DND-41 (cell line): ENCODE measurements around the gene BEST2.
A peak's percentile ranks its signal among the peaks of the same experiment; 100 is the strongest.

ENCODE experiments used
- ATAC-seq: fragments of 200-7000 bp; cut with Tn5 transposase; 3 replicates; pipeline ENCODE4 v1.9.1; 2021; ENCODE audit warnings: low read depth; ENCODE audit not compliant: insufficient read depth
- DNase-seq: peaks from one replicate; pipeline ENCODE4 v3.0.0-alpha.2; 2020
- H2AFZ ChIP-seq: 2 replicates; pipeline ENCODE4 v1.6.0; 2012; ENCODE audit warnings: low read depth, low read length
- H3K27ac ChIP-seq: 2 replicates; pipeline ENCODE4 v1.5.1; 2012; ENCODE audit warnings: low read length, inconsistent platforms
- H3K27me3 ChIP-seq: fragments of 200-600 bp; sonication (generic); 2 replicates; pipeline ENCODE4 v1.6.0; 2012; ENCODE audit warnings: low read length, mild to moderate bottlenecking, inconsistent platforms; ENCODE audit not compliant: insufficient read depth, poor library complexity
- H3K36me3 ChIP-seq: 2 replicates; pipeline ENCODE4 v1.5.1; 2012; ENCODE audit warnings: low read length, inconsistent platforms; ENCODE audit not compliant: insufficient read depth
- H3K4me1 ChIP-seq: 2 replicates; pipeline ENCODE4 v1.5.1; 2012; ENCODE audit warnings: mild to moderate bottlenecking, low read length; ENCODE audit not compliant: insufficient read depth
- H3K4me2 ChIP-seq: 2 replicates; pipeline ENCODE4 v1.6.0; 2012; ENCODE audit warnings: mild to moderate bottlenecking, moderate library complexity, low read length, inconsistent platforms; ENCODE audit not compliant: insufficient read depth
- H3K4me3 ChIP-seq, 2 experiments: fragments of 200-600 bp in 1 of 2; shearing (Covaris generic) in 1 of 2; 2 replicates each; pipeline ENCODE4 v1.5.1; 2012 to 2016; ENCODE audit warnings: inconsistent platforms in 2 of 2, low read length in 2 of 2, mild to moderate bottlenecking in 2 of 2, low read depth in 1 of 2, moderate library complexity in 1 of 2
- H3K79me2 ChIP-seq: 2 replicates; pipeline ENCODE4 v1.6.0; 2012; ENCODE audit warnings: low read length, inconsistent platforms; ENCODE audit not compliant: insufficient read depth
- H3K9ac ChIP-seq: 2 replicates; pipeline ENCODE4 v1.6.0; 2012; ENCODE audit warnings: low read depth, mild to moderate bottlenecking, inconsistent platforms, low read length, moderate library complexity
- H3K9me3 ChIP-seq: 2 replicates; pipeline ENCODE4 v1.5.1; 2012; ENCODE audit warnings: low read length, moderate library complexity, mild to moderate bottlenecking, inconsistent platforms; ENCODE audit not compliant: insufficient read depth, severe bottlenecking
- H4K20me1 ChIP-seq: 2 replicates; pipeline ENCODE4 v1.6.0; 2012; ENCODE audit warnings: low read length; ENCODE audit not compliant: insufficient read depth
- EZH2 ChIP-seq: IDR thresholded peaks from 3 replicates; pipeline ENCODE4 v1.6.1; 2012; ENCODE audit warnings: borderline replicate concordance, low read depth, mild to moderate bottlenecking, moderate library complexity, low read length, inconsistent platforms; ENCODE audit not compliant: severe bottlenecking
- TF ChIP-seq, protein P1 (sequence below): IDR thresholded peaks from 2 replicates; pipeline ENCODE4 v1.5.1; 2012; ENCODE audit warnings: borderline replicate concordance, low read length, moderate library complexity, mild to moderate bottlenecking; ENCODE audit not compliant: poor library complexity, severe bottlenecking; ENCODE audit errors: extremely low read depth

The BEST2 gene

DNA sequence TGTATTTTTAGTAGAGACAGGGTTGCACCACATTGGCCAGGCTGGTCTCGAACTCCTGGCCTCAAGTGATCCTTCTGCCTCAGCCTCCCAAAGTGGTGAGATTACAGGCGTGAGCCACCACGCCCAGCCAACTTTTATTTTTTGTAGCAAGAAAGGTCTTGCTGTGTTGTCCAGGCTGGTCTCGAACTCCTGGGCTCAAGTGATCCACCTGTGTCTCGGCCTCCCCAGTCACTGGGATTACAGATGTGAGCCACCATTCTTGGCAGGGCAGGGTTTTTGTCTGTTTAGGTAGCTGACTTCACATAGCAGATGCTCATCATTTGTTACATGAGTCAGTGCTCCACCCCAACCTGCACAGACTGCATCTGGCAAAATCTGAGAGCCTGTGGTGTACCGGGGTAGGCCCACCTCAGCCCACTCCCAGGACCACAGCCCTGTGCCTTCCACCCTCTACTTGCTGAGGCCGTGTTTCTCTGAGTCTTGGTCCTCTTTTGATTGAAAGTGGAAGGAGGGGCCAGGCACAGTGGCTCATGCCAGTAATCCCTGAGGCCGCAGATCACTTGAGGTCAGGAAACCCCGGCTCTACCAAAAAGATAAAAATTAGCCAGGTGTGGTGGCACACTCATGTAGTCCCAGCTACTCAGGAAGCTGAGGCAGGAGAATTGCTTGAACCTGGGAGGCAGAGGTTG, 23.7 kb upstream of the BEST2 start:
- TF ChIP-seq EZH2, result no peak
- TF ChIP-seq, protein P1, sequence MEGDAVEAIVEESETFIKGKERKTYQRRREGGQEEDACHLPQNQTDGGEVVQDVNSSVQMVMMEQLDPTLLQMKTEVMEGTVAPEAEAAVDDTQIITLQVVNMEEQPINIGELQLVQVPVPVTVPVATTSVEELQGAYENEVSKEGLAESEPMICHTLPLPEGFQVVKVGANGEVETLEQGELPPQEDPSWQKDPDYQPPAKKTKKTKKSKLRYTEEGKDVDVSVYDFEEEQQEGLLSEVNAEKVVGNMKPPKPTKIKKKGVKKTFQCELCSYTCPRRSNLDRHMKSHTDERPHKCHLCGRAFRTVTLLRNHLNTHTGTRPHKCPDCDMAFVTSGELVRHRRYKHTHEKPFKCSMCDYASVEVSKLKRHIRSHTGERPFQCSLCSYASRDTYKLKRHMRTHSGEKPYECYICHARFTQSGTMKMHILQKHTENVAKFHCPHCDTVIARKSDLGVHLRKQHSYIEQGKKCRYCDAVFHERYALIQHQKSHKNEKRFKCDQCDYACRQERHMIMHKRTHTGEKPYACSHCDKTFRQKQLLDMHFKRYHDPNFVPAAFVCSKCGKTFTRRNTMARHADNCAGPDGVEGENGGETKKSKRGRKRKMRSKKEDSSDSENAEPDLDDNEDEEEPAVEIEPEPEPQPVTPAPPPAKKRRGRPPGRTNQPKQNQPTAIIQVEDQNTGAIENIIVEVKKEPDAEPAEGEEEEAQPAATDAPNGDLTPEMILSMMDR, result no peak
- H3K79me2 ChIP-seq, result peaks cover 47% of the 10 kb centered on the region
- H3K36me3 ChIP-seq, result peaks cover 48% of the 10 kb centered on the region
- H2AFZ ChIP-seq, result no peak overlapping the region
- ATAC-seq (no peak), DNase-seq (no peak)
- no peak overlapping the region for H3K9ac ChIP-seq
- no peak overlapping the region for H3K4me2 ChIP-seq
- H3K27me3 ChIP-seq, result no peaks in the 10 kb centered on the region
- H3K27ac ChIP-seq, result no peak overlapping the region
- peaks cover 36% of the 10 kb centered on the region for H4K20me1 ChIP-seq
- H3K4me3 ChIP-seq, result no peak overlapping the region
- no peaks in the 10 kb centered on the region for H3K9me3 ChIP-seq
- peaks cover 29% of the 10 kb centered on the region for H3K4me1 ChIP-seq

DNA sequence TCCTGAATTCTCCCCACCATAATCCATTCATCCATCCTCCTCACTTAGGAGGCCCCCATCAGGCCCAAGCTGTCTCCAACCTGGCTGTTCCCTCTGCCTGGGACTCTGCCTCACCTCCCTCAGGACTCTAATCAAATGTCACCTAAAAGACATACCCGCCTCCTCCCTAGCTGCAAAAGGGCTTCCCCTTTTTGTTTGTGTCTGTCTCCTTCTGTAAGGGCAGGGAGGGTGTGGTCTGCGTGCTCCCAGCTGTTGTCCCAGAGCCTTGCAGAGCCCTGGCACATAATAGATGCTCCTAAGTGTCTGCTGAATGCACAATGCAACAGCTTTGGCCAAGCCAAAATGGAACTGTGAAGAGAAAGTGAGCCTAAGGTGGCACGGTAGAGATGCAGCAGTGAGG, 21.5 kb upstream of the BEST2 start:
- H3K4me1 ChIP-seq, result peaks cover 24% of the 10 kb centered on the region
- H2AFZ ChIP-seq, result no peak overlapping the region
- H3K27ac ChIP-seq, result no peak overlapping the region
- DNase-seq (no peak), ATAC-seq (no peak)
- H3K4me3 ChIP-seq, result no peak overlapping the region
- H3K79me2 ChIP-seq, result peaks cover 47% of the 10 kb centered on the region
- H3K36me3 ChIP-seq, result peaks cover 53% of the 10 kb centered on the region
- H3K4me2 ChIP-seq, result no peak overlapping the region
- H3K9me3 ChIP-seq, result no peaks in the 10 kb centered on the region
- H3K9ac ChIP-seq, result no peak overlapping the region
- H3K27me3 ChIP-seq, result no peaks in the 10 kb centered on the region
- H4K20me1 ChIP-seq, result peaks cover 47% of the 10 kb centered on the region
- TF ChIP-seq, protein P1, result no peak
- TF ChIP-seq EZH2, result no peak

DNA sequence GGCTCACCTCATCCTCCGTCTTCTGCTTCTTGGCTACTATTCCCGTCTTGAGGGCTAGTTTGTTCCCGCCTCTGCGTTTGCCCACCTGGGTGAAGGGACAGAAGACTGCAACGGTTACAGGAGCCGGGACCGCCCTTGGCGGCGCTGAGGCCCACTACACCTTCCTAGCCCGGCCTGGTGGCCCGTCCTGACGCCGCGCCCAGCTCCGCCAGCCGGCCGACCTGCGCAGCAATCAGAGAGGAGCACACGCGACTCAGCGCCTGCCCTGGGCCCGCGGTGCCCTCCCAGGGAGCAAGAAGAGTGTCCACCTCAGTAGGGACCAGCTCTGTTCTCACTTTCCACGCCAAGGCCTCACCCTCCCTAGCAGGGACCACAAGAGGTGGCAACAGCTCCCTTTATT, 20.3 kb upstream of the BEST2 start:
- ATAC-seq (no peak), DNase-seq (no peak)
- Histone ChIP-seq H3K9me3 (no peaks in the 10 kb centered on the region), H3K36me3 (peaks cover 53% of the 10 kb centered on the region), H3K27me3 (no peaks in the 10 kb centered on the region), H3K27ac (no peak overlapping the region), H2AFZ (no peak overlapping the region), H3K4me3 (no peak overlapping the region), H3K79me2 (peaks cover 54% of the 10 kb centered on the region), H3K9ac (no peak overlapping the region), H3K4me1 (peaks cover 37% of the 10 kb centered on the region), H4K20me1 (peaks cover 47% of the 10 kb centered on the region), H3K4me2 (peak overlapping the region; percentile 39; the same call in 1 of the 2 replicates)
- TF ChIP-seq, protein P1, result no peak
- TF ChIP-seq EZH2, result no peak
